H9 (cell line): ENCODE measurements around the gene GRIK1. TPM values are rescaled to one million over a fixed set of nuclear protein-coding genes. Genes with fewer than 3 reads are reported as not detected.

ENCODE experiments used
- DNase-seq: peaks from one replicate; pipeline ENCODE4 v3.0.0-alpha.2; 2017
- H2AFZ ChIP-seq: one replicate; pipeline ENCODE4 v1.6.1; 2013; ENCODE audit warnings: mild to moderate bottlenecking, low read length, control low read depth, moderate library complexity
- H2AK5ac ChIP-seq: 2 replicates; pipeline ENCODE4 v1.6.1; 2013; ENCODE audit warnings: low read length, control low read depth, mixed read lengths; ENCODE audit not compliant: insufficient read length
- H2BK120ac ChIP-seq: one replicate; pipeline ENCODE4 v1.6.1; 2013; ENCODE audit warnings: low read depth, mild to moderate bottlenecking, low read length, control low read depth, inconsistent platforms; ENCODE audit not compliant: poor library complexity, severe bottlenecking
- H2BK12ac ChIP-seq: 2 replicates; pipeline ENCODE4 v1.6.1; 2013; ENCODE audit warnings: low read length, control low read depth, mixed read lengths, low read depth; ENCODE audit not compliant: insufficient read length
- H2BK15ac ChIP-seq: 2 replicates; pipeline ENCODE4 v1.6.1; 2013; ENCODE audit warnings: low read depth, low read length, control low read depth
- H2BK20ac ChIP-seq: one replicate; pipeline ENCODE4 v1.6.1; 2013; ENCODE audit warnings: low read depth, mild to moderate bottlenecking, low read length, control low read depth, inconsistent platforms; ENCODE audit not compliant: poor library complexity, severe bottlenecking
- H2BK5ac ChIP-seq: 2 replicates; pipeline ENCODE4 v1.6.1; 2013; ENCODE audit warnings: low read length, control low read depth, mixed read lengths; ENCODE audit not compliant: insufficient read length
- H3K14ac ChIP-seq: 2 replicates; pipeline ENCODE4 v1.6.1; 2013; ENCODE audit warnings: low read length, control low read depth; ENCODE audit not compliant: insufficient read depth
- H3K18ac ChIP-seq: 2 replicates; pipeline ENCODE4 v1.6.1; 2013; ENCODE audit warnings: low read depth, mild to moderate bottlenecking, mixed read lengths, low read length, control low read depth; ENCODE audit not compliant: insufficient read length
- H3K23ac ChIP-seq: 2 replicates; pipeline ENCODE4 v1.6.1; 2013; ENCODE audit warnings: low read length, control low read depth, mixed read lengths, low read depth; ENCODE audit not compliant: insufficient read length
- H3K23me2 ChIP-seq: 2 replicates; pipeline ENCODE4 v1.6.1; 2013; ENCODE audit warnings: low read depth, mild to moderate bottlenecking, mixed read lengths, low read length, control low read depth; ENCODE audit not compliant: insufficient read length, poor library complexity, severe bottlenecking
- H3K27ac ChIP-seq: 2 replicates; pipeline ENCODE4 v1.5.1; 2013; ENCODE audit warnings: low read length, control low read depth, mixed read lengths, low read depth; ENCODE audit not compliant: insufficient read length
- H3K27me3 ChIP-seq: 2 replicates; pipeline ENCODE4 v1.6.1; 2013; ENCODE audit warnings: low read length, control low read depth, inconsistent platforms; ENCODE audit not compliant: insufficient read depth
- H3K4ac ChIP-seq: 2 replicates; pipeline ENCODE4 v1.6.1; 2013; ENCODE audit warnings: low read depth, mild to moderate bottlenecking, control low read depth, inconsistent platforms, low read length, moderate library complexity
- H3K4me1 ChIP-seq: 2 replicates; pipeline ENCODE4 v1.6.1; 2013; ENCODE audit warnings: low read length, control low read depth, inconsistent platforms; ENCODE audit not compliant: insufficient read depth
- H3K4me2 ChIP-seq: 2 replicates; pipeline ENCODE4 v1.6.1; 2013; ENCODE audit warnings: low read length, control low read depth, mixed read lengths; ENCODE audit not compliant: insufficient read length, insufficient read depth
- H3K56ac ChIP-seq: 2 replicates; pipeline ENCODE4 v1.6.1; 2013; ENCODE audit warnings: low read depth, mild to moderate bottlenecking, mixed read lengths, low read length, control low read depth; ENCODE audit not compliant: insufficient read length
- H3K79me1 ChIP-seq: 2 replicates; pipeline ENCODE4 v1.6.1; 2013; ENCODE audit warnings: low read depth, mild to moderate bottlenecking, moderate library complexity, low read length, control low read depth, inconsistent platforms; ENCODE audit not compliant: insufficient read depth, poor library complexity, severe bottlenecking
- H3K79me2 ChIP-seq: 2 replicates; pipeline ENCODE4 v1.6.1; 2013; ENCODE audit warnings: low read length, control low read depth, inconsistent platforms; ENCODE audit not compliant: insufficient read depth
- H3K9ac ChIP-seq: 2 replicates; pipeline ENCODE4 v1.6.1; 2013; ENCODE audit warnings: low read length, control low read depth, mixed read lengths; ENCODE audit not compliant: insufficient read length; ENCODE audit errors: extremely low read depth
- H3K9me3 ChIP-seq: one replicate; pipeline ENCODE4 v1.6.1; 2013; ENCODE audit warnings: low read depth, low read length, inconsistent platforms; ENCODE audit not compliant: control insufficient read depth
- H3T11ph ChIP-seq: one replicate; pipeline ENCODE4 v1.6.1; 2013; ENCODE audit warnings: mild to moderate bottlenecking, low read length, control low read depth, inconsistent platforms
- H4K20me1 ChIP-seq: one replicate; pipeline ENCODE4 v1.6.1; 2013; ENCODE audit not compliant: control insufficient read depth, insufficient read length, insufficient read depth
- H4K5ac ChIP-seq: 2 replicates; pipeline ENCODE4 v1.6.1; 2013; ENCODE audit warnings: low read depth, mild to moderate bottlenecking, mixed read lengths, low read length, control low read depth; ENCODE audit not compliant: insufficient read length
- H4K8ac ChIP-seq: replicated peaks from 2 replicates; pipeline ENCODE4 v1.6.1; 2013; ENCODE audit warnings: low read length, control low read depth, mixed read lengths, low read depth; ENCODE audit not compliant: insufficient read length
- H4K91ac ChIP-seq: 2 replicates; pipeline ENCODE4 v1.6.1; 2013; ENCODE audit warnings: low read depth, mild to moderate bottlenecking, moderate library complexity, mixed read lengths, low read length, control low read depth; ENCODE audit not compliant: insufficient read length
- H3K27ac Mint-ChIP-seq, 3 experiments: 2 replicates in 2 of 3; 3 replicates in 1 of 3; pipeline ENCODE4 v1.8.0; 2020 to 2021; ENCODE audit warnings: mixed read lengths in 3 of 3, mild to moderate bottlenecking in 1 of 3, moderate library complexity in 1 of 3
- H3K27me3 Mint-ChIP-seq: 2 replicates; pipeline ENCODE4 v1.8.0; 2021; ENCODE audit warnings: low read depth, mild to moderate bottlenecking, moderate library complexity, mixed read lengths
- H3K36me3 Mint-ChIP-seq, 3 experiments: 2 replicates in 2 of 3; 3 replicates in 1 of 3; pipeline ENCODE4 v1.8.0; 2020 to 2021; ENCODE audit warnings: low read depth in 3 of 3, mixed read lengths in 3 of 3; ENCODE audit not compliant: insufficient read depth in 1 of 3
- H3K4me1 Mint-ChIP-seq, 2 experiments: 2 replicates each; pipeline ENCODE4 v1.8.0; 2020; ENCODE audit warnings: mixed read lengths in 2 of 2
- H3K4me3 Mint-ChIP-seq, 2 experiments: 2 replicates in 1 of 2; 3 replicates in 1 of 2; pipeline ENCODE4 v1.8.0; 2020 to 2021; ENCODE audit warnings: mild to moderate bottlenecking in 2 of 2, mixed read lengths in 2 of 2, moderate library complexity in 1 of 2
- H3K9me3 Mint-ChIP-seq, 2 experiments: 2 replicates in 1 of 2; 3 replicates in 1 of 2; pipeline ENCODE4 v1.8.0; 2020; ENCODE audit warnings: mild to moderate bottlenecking in 2 of 2, mixed read lengths in 2 of 2, moderate library complexity in 1 of 2
- WGBS: extraction: QIAGEN DNeasy Blood & Tissue Kit; methylation state at CpG from one replicate; pipeline ENCODE4 v1.1.7; 2013; ENCODE audit warnings: missing lambda C conversion rate, low lambda C conversion rate, mixed read lengths; ENCODE audit not compliant: insufficient read length; ENCODE audit errors: extremely low coverage; 5-methylcytosine and 5-hydroxymethylcytosine counted together
- total RNA-seq: library from RNA; stranded (reverse); gene quantifications from 2 replicates; pipeline ENCODE4 v1.2.1, GENCODE V29; 2021
- TF ChIP-seq, protein P1 (sequence below): fragments of 200-600 bp; sonication (generic); conservative IDR thresholded peaks from 3 replicates; pipeline ENCODE4 v1.8.0; 2021; ENCODE audit warnings: antibody characterized with exemption, mild to moderate bottlenecking

The GRIK1 gene
- total RNA-seq, 1 experiment from 2014 or later: not detected

- H3K9me3 ChIP-seq: no peaks in the 10 kb centered on the region
- no peak overlapping the region for H4K8ac ChIP-seq
- no CpG with 5 or more reads among the region's 4 CpGs for WGBS
- H3K23me2 ChIP-seq: no peaks in the 10 kb centered on the region
- H2BK12ac ChIP-seq: no peak overlapping the region
- no peak overlapping the region for H2BK15ac ChIP-seq
- no peak overlapping the region for H3K4me3 Mint-ChIP-seq
- no peak overlapping the region for H3K27ac ChIP-seq
- H2BK120ac ChIP-seq: no peak overlapping the region
- no peak overlapping the region for H4K5ac ChIP-seq
- H4K91ac ChIP-seq: no peak overlapping the region
- H3K4me1 ChIP-seq: no peaks in the 10 kb centered on the region
- H2BK20ac ChIP-seq: no peak overlapping the region
- H3K27ac Mint-ChIP-seq: no peak overlapping the region
- TF ChIP-seq, protein P1, sequence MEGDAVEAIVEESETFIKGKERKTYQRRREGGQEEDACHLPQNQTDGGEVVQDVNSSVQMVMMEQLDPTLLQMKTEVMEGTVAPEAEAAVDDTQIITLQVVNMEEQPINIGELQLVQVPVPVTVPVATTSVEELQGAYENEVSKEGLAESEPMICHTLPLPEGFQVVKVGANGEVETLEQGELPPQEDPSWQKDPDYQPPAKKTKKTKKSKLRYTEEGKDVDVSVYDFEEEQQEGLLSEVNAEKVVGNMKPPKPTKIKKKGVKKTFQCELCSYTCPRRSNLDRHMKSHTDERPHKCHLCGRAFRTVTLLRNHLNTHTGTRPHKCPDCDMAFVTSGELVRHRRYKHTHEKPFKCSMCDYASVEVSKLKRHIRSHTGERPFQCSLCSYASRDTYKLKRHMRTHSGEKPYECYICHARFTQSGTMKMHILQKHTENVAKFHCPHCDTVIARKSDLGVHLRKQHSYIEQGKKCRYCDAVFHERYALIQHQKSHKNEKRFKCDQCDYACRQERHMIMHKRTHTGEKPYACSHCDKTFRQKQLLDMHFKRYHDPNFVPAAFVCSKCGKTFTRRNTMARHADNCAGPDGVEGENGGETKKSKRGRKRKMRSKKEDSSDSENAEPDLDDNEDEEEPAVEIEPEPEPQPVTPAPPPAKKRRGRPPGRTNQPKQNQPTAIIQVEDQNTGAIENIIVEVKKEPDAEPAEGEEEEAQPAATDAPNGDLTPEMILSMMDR: no peak
- no peaks in the 10 kb centered on the region for H3K36me3 Mint-ChIP-seq
- no peak overlapping the region for H2AFZ ChIP-seq
- H3K27me3 ChIP-seq: no peaks in the 10 kb centered on the region
- H2AK5ac ChIP-seq: no peak overlapping the region
- DNase-seq: no peak
- no peaks in the 10 kb centered on the region for H3K79me1 ChIP-seq
- no peak overlapping the region for H3K4ac ChIP-seq
- H3K4me2 ChIP-seq: no peak overlapping the region
- no peaks in the 10 kb centered on the region for H4K20me1 ChIP-seq
- H3K14ac ChIP-seq: no peak overlapping the region
- H3K79me2 ChIP-seq: no peaks in the 10 kb centered on the region
- H3K56ac ChIP-seq: no peak overlapping the region
- no peak overlapping the region for H3K9ac ChIP-seq
- H3K4me1 Mint-ChIP-seq: peaks cover 0 to 7% of the 10 kb centered on the region in 2 experiments; a peak in 2 of 4 replicates
- H3K18ac ChIP-seq: no peak overlapping the region
- no peak overlapping the region for H2BK5ac ChIP-seq
- no peak overlapping the region for H3T11ph ChIP-seq
- no peak overlapping the region for H3K23ac ChIP-seq
- no peaks in the 10 kb centered on the region for H3K9me3 Mint-ChIP-seq
- H3K27me3 Mint-ChIP-seq: no peaks in the 10 kb centered on the region
Measured at GRCh38 chr21:29763674-29764073, 176.1 kb downstream of the GRIK1 start.
